Neural cell (in vitro differentiated cells): ENCODE measurements around the gene MXRA7. TPM values are rescaled to one million over a fixed set of nuclear protein-coding genes. Genes with fewer than 3 reads are reported as not detected.
"Not testable (repeated sequence)": the region's sequence is repeated elsewhere in the genome, so short reads cannot be mapped to it uniquely, and the experiment has no call there.

Source experiments
- H2AFZ ChIP-seq: fragments of 200-600, 300-800 bp; sonication (generic), shearing (Covaris generic); 2 replicates; pipeline ENCODE4 v1.6.0; 2014; ENCODE audit warnings: low read depth, mild to moderate bottlenecking, antibody characterized with exemption, low read length, moderate library complexity
- H3F3A ChIP-seq: fragments of 200-600 bp; shearing (Covaris generic); 2 replicates; pipeline ENCODE4 v1.6.1; 2016; ENCODE audit warnings: mild to moderate bottlenecking, moderate library complexity, mixed read lengths, antibody characterized with exemption, low read length; ENCODE audit not compliant: insufficient read depth, poor library complexity, severe bottlenecking
- H3K27ac ChIP-seq: fragments of 200-600, 300-800 bp; sonication (generic), shearing (Covaris generic); 2 replicates; pipeline ENCODE4 v1.5.1; 2014; ENCODE audit warnings: mild to moderate bottlenecking, low read length, moderate library complexity
- H3K27me3 ChIP-seq: fragments of 300-800, 200-600 bp; sonication (generic), shearing (Covaris generic); 2 replicates; pipeline ENCODE4 v1.6.0; 2014; ENCODE audit warnings: mild to moderate bottlenecking, low read depth, low read length, moderate library complexity; ENCODE audit not compliant: insufficient read depth
- H3K36me3 ChIP-seq: fragments of 300-800, 200-600 bp; sonication (generic), shearing (Covaris generic); 2 replicates; pipeline ENCODE4 v1.5.1; 2014; ENCODE audit warnings: mild to moderate bottlenecking, antibody characterized with exemption, low read length, moderate library complexity; ENCODE audit not compliant: insufficient read depth
- H3K4me2 ChIP-seq: fragments of 300-800, 200-600 bp; sonication (generic), shearing (Covaris generic); 2 replicates; pipeline ENCODE4 v1.6.0; 2014; ENCODE audit warnings: mild to moderate bottlenecking, low read length
- H3K4me3 ChIP-seq: fragments of 300-800, 200-600 bp; sonication (generic), shearing (Covaris generic); 2 replicates; pipeline ENCODE4 v1.5.1; 2014; ENCODE audit warnings: mild to moderate bottlenecking, low read length, moderate library complexity
- H3K79me2 ChIP-seq: fragments of 200-600 bp; shearing (Covaris generic); replicated peaks from 2 replicates; pipeline ENCODE4 v1.6.0; 2014; ENCODE audit warnings: mild to moderate bottlenecking, low read length, moderate library complexity; ENCODE audit not compliant: insufficient read depth
- H3K9ac ChIP-seq: fragments of 300-800, 200-600 bp; sonication (generic), shearing (Covaris generic); 2 replicates; pipeline ENCODE4 v1.6.1; 2016; ENCODE audit warnings: mild to moderate bottlenecking, low read length, mixed read lengths
- H3K9me2 ChIP-seq: fragments of 200-600 bp; shearing (Covaris generic); 2 replicates; pipeline ENCODE4 v1.6.1; 2016; ENCODE audit warnings: mild to moderate bottlenecking, low read length, mixed read lengths; ENCODE audit not compliant: insufficient read depth
- H3K9me3 ChIP-seq: fragments of 200-600, 300-800 bp; sonication (generic), shearing (Covaris generic); 2 replicates; pipeline ENCODE4 v1.6.1; 2016; ENCODE audit warnings: mild to moderate bottlenecking, mixed run types, low read length, moderate library complexity, mixed read lengths
- H4K20me1 ChIP-seq: fragments of 200-600 bp; shearing (Covaris generic); 2 replicates; pipeline ENCODE4 v1.6.1; 2016; ENCODE audit warnings: mild to moderate bottlenecking, mixed run types; ENCODE audit not compliant: insufficient read depth
- CTCF ChIP-seq: fragments of 450-650 bp; IDR thresholded peaks from 2 replicates; pipeline ENCODE4 v1.5.1; 2014; ENCODE audit warnings: antibody characterized with exemption, mild to moderate bottlenecking, moderate library complexity; ENCODE audit not compliant: poor library complexity, severe bottlenecking
- EP300 ChIP-seq: fragments of 450-650 bp; conservative IDR thresholded peaks from 2 replicates; pipeline ENCODE4 v1.6.1; 2014; ENCODE audit warnings: antibody characterized with exemption, mild to moderate bottlenecking, moderate library complexity; ENCODE audit not compliant: poor library complexity, severe bottlenecking
- EZH2 ChIP-seq: fragments of 200-600, 300-800 bp; shearing (Covaris generic), sonication (generic); IDR thresholded peaks from 2 replicates; pipeline ENCODE4 v1.6.1; 2014; ENCODE audit warnings: antibody characterized with exemption, low read length, borderline replicate concordance, mild to moderate bottlenecking; ENCODE audit not compliant: insufficient read depth, poor library complexity, severe bottlenecking
- MXI1 ChIP-seq: fragments of 450-650 bp; conservative IDR thresholded peaks from 2 replicates; pipeline ENCODE4 v1.6.1; 2014; ENCODE audit warnings: antibody characterized with exemption, mild to moderate bottlenecking; ENCODE audit not compliant: poor library complexity, severe bottlenecking
- POLR2AphosphoS5 ChIP-seq: IDR thresholded peaks from 2 replicates; pipeline ENCODE4 v1.6.1; 2012
- RAD21 ChIP-seq: fragments of 450-650 bp; conservative IDR thresholded peaks from 2 replicates; pipeline ENCODE4 v1.6.1; 2014; ENCODE audit warnings: antibody characterized with exemption, mild to moderate bottlenecking, moderate library complexity
- SMC3 ChIP-seq: fragments of 450-650 bp; conservative IDR thresholded peaks from 2 replicates; pipeline ENCODE4 v1.6.1; 2014; ENCODE audit warnings: antibody characterized with exemption, mild to moderate bottlenecking, moderate library complexity; ENCODE audit not compliant: poor library complexity
- TAF1 ChIP-seq: IDR thresholded peaks from 2 replicates; pipeline ENCODE4 v1.6.1; 2012; ENCODE audit warnings: low read depth
- polyA plus RNA-seq: library from polyadenylated mRNA; depleted of rRNA; stranded (reverse); fragments of >200 nt; gene quantifications from 2 replicates; pipeline ENCODE4 v1.2.3, GENCODE V29; 2014
- TF ChIP-seq, protein P1 (sequence below): IDR thresholded peaks from 2 replicates; pipeline ENCODE4 v1.6.1; 2012; ENCODE audit warnings: borderline replicate concordance

Gene MXRA7
- polyA plus RNA-seq, 1 donor from 2014 or later = 143 TPM

DNA sequence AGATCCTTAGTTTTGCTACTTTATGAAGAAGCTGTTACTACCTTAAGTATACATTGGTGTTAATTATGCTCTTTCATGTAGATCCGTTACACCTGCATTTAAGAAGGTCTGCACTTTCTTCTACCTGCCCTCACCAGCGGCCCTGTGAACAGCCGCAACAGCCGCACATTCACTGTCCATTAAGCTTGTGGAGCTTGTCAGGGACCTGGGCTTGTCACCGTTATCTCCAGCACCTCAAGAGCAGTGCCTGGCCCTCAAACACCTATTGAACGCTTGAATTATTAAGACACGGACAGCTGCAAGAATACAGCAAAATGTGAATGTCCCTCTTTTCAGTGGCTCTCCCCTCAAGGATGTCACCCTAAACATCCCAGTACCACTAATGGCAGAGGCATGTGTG lies 3.0 kb upstream of the MXRA7 start:
- H3K9me3 ChIP-seq = no peaks in the 10 kb centered on the region
- H2AFZ ChIP-seq = no peak overlapping the region
- H3K9ac ChIP-seq = no peak overlapping the region
- no peaks in the 10 kb centered on the region for H4K20me1 ChIP-seq
- H3K4me2 ChIP-seq = no peak overlapping the region
- H3K79me2 ChIP-seq = no peaks in the 10 kb centered on the region
- H3K27ac ChIP-seq = no peak overlapping the region
- H3K36me3 ChIP-seq = peaks cover 4% of the 10 kb centered on the region
- no peaks in the 10 kb centered on the region for H3K27me3 ChIP-seq
- no peaks in the 10 kb centered on the region for H3K9me2 ChIP-seq
- no peaks in the 10 kb centered on the region for H3F3A ChIP-seq
- H3K4me3 ChIP-seq = no peak overlapping the region
- TF ChIP-seq MXI1 (no peak), POLR2AphosphoS5 (no peak), CTCF (no peak), EZH2 (no peak), EP300 (no peak), SMC3 (no peak), TAF1 (no peak), RAD21 (no peak)
- TF ChIP-seq, protein P1, sequence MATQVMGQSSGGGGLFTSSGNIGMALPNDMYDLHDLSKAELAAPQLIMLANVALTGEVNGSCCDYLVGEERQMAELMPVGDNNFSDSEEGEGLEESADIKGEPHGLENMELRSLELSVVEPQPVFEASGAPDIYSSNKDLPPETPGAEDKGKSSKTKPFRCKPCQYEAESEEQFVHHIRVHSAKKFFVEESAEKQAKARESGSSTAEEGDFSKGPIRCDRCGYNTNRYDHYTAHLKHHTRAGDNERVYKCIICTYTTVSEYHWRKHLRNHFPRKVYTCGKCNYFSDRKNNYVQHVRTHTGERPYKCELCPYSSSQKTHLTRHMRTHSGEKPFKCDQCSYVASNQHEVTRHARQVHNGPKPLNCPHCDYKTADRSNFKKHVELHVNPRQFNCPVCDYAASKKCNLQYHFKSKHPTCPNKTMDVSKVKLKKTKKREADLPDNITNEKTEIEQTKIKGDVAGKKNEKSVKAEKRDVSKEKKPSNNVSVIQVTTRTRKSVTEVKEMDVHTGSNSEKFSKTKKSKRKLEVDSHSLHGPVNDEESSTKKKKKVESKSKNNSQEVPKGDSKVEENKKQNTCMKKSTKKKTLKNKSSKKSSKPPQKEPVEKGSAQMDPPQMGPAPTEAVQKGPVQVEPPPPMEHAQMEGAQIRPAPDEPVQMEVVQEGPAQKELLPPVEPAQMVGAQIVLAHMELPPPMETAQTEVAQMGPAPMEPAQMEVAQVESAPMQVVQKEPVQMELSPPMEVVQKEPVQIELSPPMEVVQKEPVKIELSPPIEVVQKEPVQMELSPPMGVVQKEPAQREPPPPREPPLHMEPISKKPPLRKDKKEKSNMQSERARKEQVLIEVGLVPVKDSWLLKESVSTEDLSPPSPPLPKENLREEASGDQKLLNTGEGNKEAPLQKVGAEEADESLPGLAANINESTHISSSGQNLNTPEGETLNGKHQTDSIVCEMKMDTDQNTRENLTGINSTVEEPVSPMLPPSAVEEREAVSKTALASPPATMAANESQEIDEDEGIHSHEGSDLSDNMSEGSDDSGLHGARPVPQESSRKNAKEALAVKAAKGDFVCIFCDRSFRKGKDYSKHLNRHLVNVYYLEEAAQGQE = no peak

DNA sequence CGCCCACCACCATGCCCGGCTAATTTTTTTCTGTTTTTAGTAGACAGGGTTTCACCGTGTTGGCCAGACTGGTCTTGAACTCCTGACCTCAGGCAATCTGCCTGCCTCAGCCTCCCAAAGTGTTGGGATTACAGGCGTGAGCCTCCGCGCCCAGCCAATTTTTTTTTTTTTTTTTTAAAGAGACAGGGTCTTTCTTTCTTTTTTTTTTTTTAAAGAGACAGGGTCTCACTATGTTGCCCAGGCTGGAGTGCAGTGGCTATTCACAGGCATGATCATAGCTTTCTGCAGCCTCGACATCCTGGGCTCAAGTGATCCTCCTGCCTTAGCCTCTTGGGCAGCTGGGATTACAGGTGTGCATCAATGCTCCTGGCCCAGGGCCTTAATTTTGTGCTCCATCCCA lies 1.6 kb upstream of the MXRA7 start:
- H2AFZ ChIP-seq, H3K36me3 ChIP-seq, H3K9ac ChIP-seq, H3F3A ChIP-seq, H4K20me1 ChIP-seq, H3K27ac ChIP-seq, H3K4me2 ChIP-seq, H3K9me3 ChIP-seq, H3K9me2 ChIP-seq, H3K4me3 ChIP-seq, H3K27me3 ChIP-seq, H3K79me2 ChIP-seq: not testable (repeated sequence)
